K562 (cell line): Measurements from ENCODE around the gene ZNF197. TPM values are rescaled to one million over a fixed set of nuclear protein-coding genes. Genes with fewer than 3 reads are reported as not detected.

Source experiments
- SREBF2 ChIP-seq: sonication (generic); formaldehyde crosslinking; IDR thresholded peaks from 2 replicates; pipeline ENCODE4 v1.4.0; 2020; ENCODE audit warnings: mild to moderate bottlenecking, missing genetic modification reagents
- ZNF232 ChIP-seq: sonication (generic); formaldehyde crosslinking; IDR thresholded peaks from 2 replicates; pipeline ENCODE4 v1.8.0; 2022; ENCODE audit warnings: mild to moderate bottlenecking, missing genetic modification reagents
- polyA plus RNA-seq, 8 experiments: library from polyadenylated mRNA; depleted of rRNA in 4 of 8; stranded (reverse) in 5 of 8; unstranded in 3 of 8; fragments of >200 nt; fragmentation: Nextera tagmentation in 2 of 8; fragmentation: Illumina TruSeq in 1 of 8; extraction: Ambion mirVana in 2 of 8; extraction: Trizol in 1 of 8; gene quantifications; 2 replicates each; pipeline versions ENCODE4 v1.2.1 to v1.2.3, GENCODE V29; 2011 to 2014; ENCODE audit warnings: inconsistent platforms in 1 of 8, missing spikeins in 1 of 8
- total RNA-seq, 7 experiments: library from RNA; depleted of rRNA in 6 of 7; stranded (reverse); fragments of >200 nt in 6 of 7; fragmentation: Illumina TruSeq in 2 of 7; extraction: Trizol in 2 of 7; gene quantifications; 2 replicates each; pipeline versions ENCODE4 v1.2.1 to v1.2.3, GENCODE V29; 2011 to 2021; ENCODE audit warnings: low replicate concordance in 1 of 7
- TF ChIP-seq, protein P1 (sequence below), 2 experiments: fragments of 450-650 bp; IDR thresholded peaks; 2 replicates each; pipeline ENCODE4 v1.6.1; 2016; ENCODE audit warnings: mild to moderate bottlenecking in 2 of 2, borderline replicate concordance in 1 of 2, low read depth in 1 of 2, moderate library complexity in 1 of 2
- TF ChIP-seq, protein P2 (sequence below): fragments of 250-450 bp; sonication (Bioruptor Pico); IDR thresholded peaks from 2 replicates; pipeline ENCODE4 v1.8.0; 2022; ENCODE audit warnings: inconsistent platforms, mild to moderate bottlenecking, moderate library complexity, borderline replicate concordance
- TF ChIP-seq, protein P3 (sequence below): sonication (generic); formaldehyde crosslinking; IDR thresholded peaks from 2 replicates; pipeline ENCODE4 v1.8.1; 2022; ENCODE audit warnings: missing genetic modification reagents
- TF ChIP-seq, protein P4 (sequence below): fragments of 450-650 bp; IDR thresholded peaks from 2 replicates; pipeline ENCODE4 v1.6.1; 2016; ENCODE audit warnings: low read depth

Gene ZNF197
- total and polyA plus RNA-seq, 9 of the 15 experiments (the other 6 are each of a cell fraction or from before 2014, with no cell fraction given) = 3.5 to 19.1 (median 13.7) TPM

DNA sequence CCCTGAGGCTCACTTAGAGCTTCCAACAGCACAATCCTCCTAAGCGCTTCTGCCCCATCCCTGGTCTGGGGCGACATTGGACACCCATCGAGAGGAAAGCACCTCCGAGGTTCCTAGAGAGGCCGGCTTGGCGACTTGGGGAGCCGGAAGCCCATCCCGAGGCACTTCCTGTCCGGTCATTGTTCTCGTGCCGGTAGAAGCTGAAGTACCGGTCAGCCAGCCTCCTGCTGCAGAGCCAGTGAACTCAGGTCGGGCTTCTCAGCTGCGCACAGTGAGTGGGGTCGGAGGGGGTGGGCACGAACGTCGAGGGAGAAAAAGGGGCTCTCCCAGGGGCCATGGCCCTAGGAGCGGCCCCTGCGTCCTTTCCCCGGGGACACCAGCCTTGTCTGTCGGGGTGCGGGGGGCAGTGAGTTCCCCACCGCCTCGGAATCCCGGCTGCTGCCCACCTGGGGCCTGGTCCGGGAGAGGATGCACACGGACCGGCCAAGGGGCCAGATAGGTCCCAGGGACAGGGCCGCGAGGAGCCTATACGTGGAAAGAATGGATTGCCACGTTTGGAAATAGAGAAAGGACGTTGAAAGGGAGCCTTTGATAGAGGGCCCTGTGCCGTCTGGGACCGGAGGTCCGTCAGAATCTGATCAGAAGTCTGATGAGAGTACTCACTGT is 23.9 kb downstream of the ZNF197 start, which contains the start of gene ZNF35 (continued):
- TF ChIP-seq, protein P1, sequence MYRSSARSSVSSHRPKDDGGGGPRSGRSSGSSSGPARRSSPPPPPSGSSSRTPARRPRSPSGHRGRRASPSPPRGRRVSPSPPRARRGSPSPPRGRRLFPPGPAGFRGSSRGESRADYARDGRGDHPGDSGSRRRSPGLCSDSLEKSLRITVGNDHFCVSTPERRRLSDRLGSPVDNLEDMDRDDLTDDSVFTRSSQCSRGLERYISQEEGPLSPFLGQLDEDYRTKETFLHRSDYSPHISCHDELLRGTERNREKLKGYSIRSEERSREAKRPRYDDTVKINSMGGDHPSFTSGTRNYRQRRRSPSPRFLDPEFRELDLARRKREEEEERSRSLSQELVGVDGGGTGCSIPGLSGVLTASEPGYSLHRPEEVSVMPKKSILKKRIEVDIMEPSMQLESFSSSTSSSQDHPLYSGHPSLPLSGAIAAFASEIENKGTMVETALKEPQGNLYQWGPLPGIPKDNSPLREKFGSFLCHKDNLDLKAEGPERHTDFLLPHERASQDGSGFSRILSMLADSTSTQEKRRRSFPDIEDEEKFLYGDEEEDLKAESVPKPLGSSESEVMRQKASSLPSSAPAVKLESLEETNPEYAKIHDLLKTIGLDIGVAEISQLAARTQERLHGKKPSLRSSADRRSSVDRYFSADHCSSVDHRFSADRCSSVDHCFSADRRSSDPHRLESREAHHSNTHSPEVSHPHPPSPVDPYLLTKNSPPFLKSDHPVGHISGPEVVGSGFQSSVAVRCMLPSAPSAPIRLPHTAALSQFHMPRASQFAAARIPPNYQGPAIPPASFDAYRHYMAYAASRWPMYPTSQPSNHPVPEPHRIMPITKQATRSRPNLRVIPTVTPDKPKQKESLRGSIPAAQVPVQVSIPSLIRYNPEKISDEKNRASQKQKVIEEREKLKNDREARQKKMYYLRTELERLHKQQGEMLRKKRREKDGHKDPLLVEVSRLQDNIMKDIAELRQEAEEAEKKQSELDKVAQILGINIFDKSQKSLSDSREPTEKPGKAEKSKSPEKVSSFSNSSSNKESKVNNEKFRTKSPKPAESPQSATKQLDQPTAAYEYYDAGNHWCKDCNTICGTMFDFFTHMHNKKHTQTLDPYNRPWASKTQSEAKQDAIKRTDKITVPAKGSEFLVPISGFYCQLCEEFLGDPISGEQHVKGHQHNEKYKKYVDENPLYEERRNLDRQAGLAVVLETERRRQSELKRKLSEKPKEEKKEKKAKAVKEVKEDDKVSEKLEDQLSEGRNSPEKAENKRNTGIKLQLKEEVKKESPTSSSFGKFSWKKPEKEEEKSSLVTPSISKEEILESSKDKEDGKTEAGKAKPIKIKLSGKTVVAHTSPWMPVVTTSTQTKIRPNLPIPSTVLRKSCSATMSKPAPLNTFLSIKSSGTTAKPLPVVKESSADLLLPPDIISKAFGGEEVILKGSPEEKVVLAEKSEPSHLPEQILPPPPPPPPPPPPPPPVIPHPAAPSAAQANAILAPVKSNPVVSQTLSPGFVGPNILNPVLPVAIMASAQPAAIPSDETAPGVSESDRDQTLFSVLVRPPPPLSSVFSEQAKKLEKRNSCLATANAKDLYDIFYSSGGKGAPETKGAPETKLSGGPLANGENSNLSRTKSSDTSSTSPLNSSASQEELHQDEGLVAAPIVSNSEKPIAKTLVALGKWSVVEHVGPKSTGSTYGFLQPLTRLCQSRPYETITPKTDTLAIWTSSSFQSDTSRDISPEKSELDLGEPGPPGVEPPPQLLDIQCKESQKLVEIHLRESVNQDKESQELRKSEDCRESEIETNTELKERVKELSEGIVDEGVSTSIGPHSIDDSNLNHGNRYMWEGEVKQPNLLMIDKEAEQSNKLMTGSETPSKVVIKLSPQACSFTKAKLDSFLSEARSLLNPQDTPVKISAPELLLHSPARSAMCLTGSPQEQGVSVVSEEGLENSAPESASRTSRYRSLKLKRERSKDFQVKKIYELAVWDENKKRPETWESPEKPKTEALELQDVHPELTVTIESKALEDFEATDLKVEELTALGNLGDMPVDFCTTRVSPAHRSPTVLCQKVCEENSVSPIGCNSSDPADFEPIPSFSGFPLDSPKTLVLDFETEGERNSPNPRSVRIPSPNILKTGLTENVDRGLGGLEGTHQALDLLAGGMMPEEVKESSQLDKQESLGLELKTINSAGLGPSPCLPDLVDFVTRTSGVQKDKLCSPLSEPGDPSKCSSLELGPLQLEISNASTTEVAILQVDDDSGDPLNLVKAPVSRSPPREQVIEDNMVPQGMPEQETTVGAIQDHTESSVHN (IDR thresholded peaks at IDR 0.05; ENCODE audit: borderline replicate concordance in 1 of 2, low read depth in 1 of 2) = no peak
- TF ChIP-seq, protein P2, sequence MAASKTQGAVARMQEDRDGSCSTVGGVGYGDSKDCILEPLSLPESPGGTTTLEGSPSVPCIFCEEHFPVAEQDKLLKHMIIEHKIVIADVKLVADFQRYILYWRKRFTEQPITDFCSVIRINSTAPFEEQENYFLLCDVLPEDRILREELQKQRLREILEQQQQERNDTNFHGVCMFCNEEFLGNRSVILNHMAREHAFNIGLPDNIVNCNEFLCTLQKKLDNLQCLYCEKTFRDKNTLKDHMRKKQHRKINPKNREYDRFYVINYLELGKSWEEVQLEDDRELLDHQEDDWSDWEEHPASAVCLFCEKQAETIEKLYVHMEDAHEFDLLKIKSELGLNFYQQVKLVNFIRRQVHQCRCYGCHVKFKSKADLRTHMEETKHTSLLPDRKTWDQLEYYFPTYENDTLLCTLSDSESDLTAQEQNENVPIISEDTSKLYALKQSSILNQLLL (CRISPR knock-in tag) = no peak
- TF ChIP-seq, protein P3, sequence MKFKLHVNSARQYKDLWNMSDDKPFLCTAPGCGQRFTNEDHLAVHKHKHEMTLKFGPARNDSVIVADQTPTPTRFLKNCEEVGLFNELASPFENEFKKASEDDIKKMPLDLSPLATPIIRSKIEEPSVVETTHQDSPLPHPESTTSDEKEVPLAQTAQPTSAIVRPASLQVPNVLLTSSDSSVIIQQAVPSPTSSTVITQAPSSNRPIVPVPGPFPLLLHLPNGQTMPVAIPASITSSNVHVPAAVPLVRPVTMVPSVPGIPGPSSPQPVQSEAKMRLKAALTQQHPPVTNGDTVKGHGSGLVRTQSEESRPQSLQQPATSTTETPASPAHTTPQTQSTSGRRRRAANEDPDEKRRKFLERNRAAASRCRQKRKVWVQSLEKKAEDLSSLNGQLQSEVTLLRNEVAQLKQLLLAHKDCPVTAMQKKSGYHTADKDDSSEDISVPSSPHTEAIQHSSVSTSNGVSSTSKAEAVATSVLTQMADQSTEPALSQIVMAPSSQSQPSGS (CRISPR knock-in tag) = no peak
- 0 out of 2 replicates have a peak, but pooled peaks have one; percentile 41 for TF ChIP-seq SREBF2 (CRISPR knock-in tag)
- no peak for TF ChIP-seq ZNF232 (CRISPR knock-in tag)
- TF ChIP-seq, protein P4, sequence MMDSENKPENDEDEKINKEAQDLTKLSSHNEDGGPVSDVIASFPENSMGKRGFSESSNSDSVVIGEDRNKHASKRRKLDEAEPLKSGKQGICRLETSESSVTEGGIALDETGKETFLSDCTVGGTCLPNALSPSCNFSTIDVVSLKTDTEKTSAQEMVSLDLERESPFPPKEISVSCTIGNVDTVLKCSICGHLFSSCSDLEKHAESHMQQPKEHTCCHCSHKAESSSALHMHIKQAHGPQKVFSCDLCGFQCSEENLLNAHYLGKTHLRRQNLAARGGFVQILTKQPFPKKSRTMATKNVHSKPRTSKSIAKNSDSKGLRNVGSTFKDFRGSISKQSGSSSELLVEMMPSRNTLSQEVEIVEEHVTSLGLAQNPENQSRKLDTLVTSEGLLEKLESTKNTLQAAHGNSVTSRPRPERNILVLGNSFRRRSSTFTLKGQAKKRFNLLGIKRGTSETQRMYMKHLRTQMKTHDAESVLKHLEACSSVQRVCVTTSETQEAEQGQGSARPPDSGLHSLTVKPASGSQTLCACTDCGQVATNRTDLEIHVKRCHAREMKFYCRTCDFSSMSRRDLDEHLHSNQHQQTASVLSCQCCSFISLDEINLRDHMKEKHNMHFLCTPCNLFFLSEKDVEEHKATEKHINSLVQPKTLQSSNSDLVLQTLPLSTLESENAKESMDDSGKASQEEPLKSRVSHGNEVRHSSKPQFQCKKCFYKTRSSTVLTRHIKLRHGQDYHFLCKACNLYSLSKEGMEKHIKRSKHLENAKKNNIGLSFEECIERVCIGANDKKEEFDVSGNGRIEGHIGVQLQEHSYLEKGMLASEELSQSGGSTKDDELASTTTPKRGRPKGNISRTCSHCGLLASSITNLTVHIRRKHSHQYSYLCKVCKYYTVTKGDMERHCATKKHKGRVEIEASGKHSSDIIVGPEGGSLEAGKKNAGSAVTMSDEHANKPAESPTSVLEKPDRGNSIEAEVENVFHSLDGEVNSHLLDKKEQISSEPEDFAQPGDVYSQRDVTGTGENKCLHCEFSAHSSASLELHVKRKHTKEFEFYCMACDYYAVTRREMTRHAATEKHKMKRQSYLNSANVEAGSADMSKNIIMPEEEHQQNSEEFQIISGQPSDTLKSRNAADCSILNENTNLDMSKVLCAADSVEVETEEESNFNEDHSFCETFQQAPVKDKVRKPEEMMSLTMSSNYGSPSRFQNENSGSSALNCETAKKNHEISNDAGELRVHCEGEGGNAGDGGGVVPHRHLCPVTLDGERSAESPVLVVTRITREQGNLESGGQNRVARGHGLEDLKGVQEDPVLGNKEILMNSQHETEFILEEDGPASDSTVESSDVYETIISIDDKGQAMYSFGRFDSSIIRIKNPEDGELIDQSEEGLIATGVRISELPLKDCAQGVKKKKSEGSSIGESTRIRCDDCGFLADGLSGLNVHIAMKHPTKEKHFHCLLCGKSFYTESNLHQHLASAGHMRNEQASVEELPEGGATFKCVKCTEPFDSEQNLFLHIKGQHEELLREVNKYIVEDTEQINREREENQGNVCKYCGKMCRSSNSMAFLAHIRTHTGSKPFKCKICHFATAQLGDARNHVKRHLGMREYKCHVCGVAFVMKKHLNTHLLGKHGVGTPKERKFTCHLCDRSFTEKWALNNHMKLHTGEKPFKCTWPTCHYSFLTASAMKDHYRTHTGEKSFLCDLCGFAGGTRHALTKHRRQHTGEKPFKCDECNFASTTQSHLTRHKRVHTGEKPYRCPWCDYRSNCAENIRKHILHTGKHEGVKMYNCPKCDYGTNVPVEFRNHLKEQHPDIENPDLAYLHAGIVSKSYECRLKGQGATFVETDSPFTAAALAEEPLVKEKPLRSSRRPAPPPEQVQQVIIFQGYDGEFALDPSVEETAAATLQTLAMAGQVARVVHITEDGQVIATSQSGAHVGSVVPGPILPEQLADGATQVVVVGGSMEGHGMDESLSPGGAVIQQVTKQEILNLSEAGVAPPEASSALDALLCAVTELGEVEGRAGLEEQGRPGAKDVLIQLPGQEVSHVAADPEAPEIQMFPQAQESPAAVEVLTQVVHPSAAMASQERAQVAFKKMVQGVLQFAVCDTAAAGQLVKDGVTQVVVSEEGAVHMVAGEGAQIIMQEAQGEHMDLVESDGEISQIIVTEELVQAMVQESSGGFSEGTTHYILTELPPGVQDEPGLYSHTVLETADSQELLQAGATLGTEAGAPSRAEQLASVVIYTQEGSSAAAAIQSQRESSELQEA = no peak
